Thyroid gland (tissue), 4 donors: ENCODE data around the gene CPVL. TPM values are rescaled to one million over a fixed set of nuclear protein-coding genes. Genes with fewer than 3 reads are reported as not detected.

Source experiments
- DNase-seq, 2 donors: peaks; one replicate each; pipeline ENCODE4 v3.0.0-alpha.2; 2019
- H3K27ac ChIP-seq, 3 donors: fragments of 200-600 bp; sonication (generic); 1 replicate in 2 of 3; 2 replicates in 1 of 3; pipeline ENCODE4 v1.5.1; 2016 to 2019; ENCODE audit warnings: mild to moderate bottlenecking in 1 of 3, moderate library complexity in 1 of 3
- H3K27me3 ChIP-seq: fragments of 200-600 bp; sonication (generic); one replicate; pipeline ENCODE4 v1.5.1; 2019
- H3K36me3 ChIP-seq, 2 donors: fragments of 200-600 bp; sonication (generic); one replicate each; pipeline ENCODE4 v1.5.1; 2016 to 2019
- H3K4me1 ChIP-seq, 2 donors: fragments of 200-600 bp; sonication (generic); one replicate each; pipeline ENCODE4 v1.5.1; 2017 to 2019
- H3K4me3 ChIP-seq, 3 donors: fragments of 200-600 bp; sonication (generic); replicated peaks in 1 of 3; 1 replicate in 2 of 3; 2 replicates in 1 of 3; pipeline ENCODE4 v1.5.1; 2016; ENCODE audit warnings: mild to moderate bottlenecking in 1 of 3
- H3K9me3 ChIP-seq: fragments of 200-600 bp; sonication (generic); one replicate; pipeline ENCODE4 v1.5.1; 2017
- CTCF ChIP-seq, 6 experiments: fragments of 200-600 bp in 3 of 6; fragments of 450-650 bp in 3 of 6; sonication (generic) in 3 of 6; IDR thresholded peaks; one replicate each; pipeline ENCODE4 v1.5.1; 2016 to 2019; ENCODE audit warnings: antibody characterized with exemption in 6 of 6, mild to moderate bottlenecking in 2 of 6, inconsistent platforms in 1 of 6, moderate library complexity in 1 of 6
- POLR2A ChIP-seq, 2 donors: fragments of 450-650 bp; IDR thresholded peaks; one replicate each; pipeline ENCODE4 v1.6.1; 2017; ENCODE audit warnings: antibody characterized with exemption in 2 of 2, mild to moderate bottlenecking in 2 of 2, moderate library complexity in 1 of 2
- WGBS, 2 donors: methylation state at CpG; one replicate each; pipeline ENCODE4 v1.1.5; 2017; 5-methylcytosine and 5-hydroxymethylcytosine counted together
- intact Hi-C: fragments of 100-400 bp; cut with DNase I; formaldehyde crosslinking; loops from one replicate; pipeline ENCODE4 v1.15.1; 2023
- total RNA-seq, 4 donors: library from RNA; depleted of rRNA; stranded (reverse); fragments of >200 nt; gene quantifications; one replicate each; pipeline ENCODE4 v1.2.3, GENCODE V29; 2016

CPVL gene
- total RNA-seq, 4 donors from 2014 or later: 79.8 to 182 (median 111) TPM

GRCh38 chr7:29014725-29015124, 131.6 kb downstream of the CPVL start:
- no peak for DNase-seq
- intact Hi-C loops: no loop called here
- Histone ChIP-seq H3K9me3 (no peaks in the 10 kb centered on the region), H3K4me3 (no peak overlapping the region), H3K27ac (no peak overlapping the region), H3K36me3 (no peaks in the 10 kb centered on the region), H3K4me1 (no peaks in the 10 kb centered on the region), H3K27me3 (no peaks in the 10 kb centered on the region)
- TF ChIP-seq POLR2A (IDR thresholded peaks at IDR 0.05): no peak
- TF ChIP-seq CTCF (IDR thresholded peaks at IDR 0.05): no peak
- 88 to 95% methylated on average over 3 of the region's 3 CpGs for WGBS, 2 donors

GRCh38 chr7:29013931-29014330, 132.4 kb downstream of the CPVL start:
- no peak overlapping the region for H3K4me3 ChIP-seq
- H3K27ac ChIP-seq: no peak overlapping the region
- TF ChIP-seq CTCF (IDR thresholded peaks at IDR 0.05) (no peak), POLR2A (IDR thresholded peaks at IDR 0.05) (no peak)
- WGBS, 2 donors: 70 to 88% methylated on average over 3 of the region's 3 CpGs
- no peaks in the 10 kb centered on the region for H3K27me3 ChIP-seq
- intact Hi-C loops: no loop called here
- no peak for DNase-seq
- H3K4me1 ChIP-seq: no peaks in the 10 kb centered on the region
- H3K36me3 ChIP-seq: no peaks in the 10 kb centered on the region
- no peaks in the 10 kb centered on the region for H3K9me3 ChIP-seq

- Histone ChIP-seq H3K27me3 (no peaks in the 10 kb centered on the region), H3K4me3 (no peak overlapping the region), H3K4me1 (no peaks in the 10 kb centered on the region), H3K36me3 (no peaks in the 10 kb centered on the region), H3K27ac (no peak overlapping the region), H3K9me3 (no peaks in the 10 kb centered on the region)
- no peak for DNase-seq
- 75 to 95% methylated on average over 1 of the region's 1 CpG for WGBS, 2 donors
- no peak for TF ChIP-seq CTCF (IDR thresholded peaks at IDR 0.05)
- intact Hi-C loops: no loop called here
Observed at GRCh38 chr7:29013082-29013695, 133.1 kb downstream of the CPVL start.

- no peak for DNase-seq
- no peak overlapping the region for H3K4me3 ChIP-seq
- intact Hi-C loops: no loop called here
- H3K4me1 ChIP-seq: no peaks in the 10 kb centered on the region
- 53 to 61% methylated on average over 1 of the region's 1 CpG for WGBS, 2 donors
- no peaks in the 10 kb centered on the region for H3K27me3 ChIP-seq
- no peak overlapping the region for H3K27ac ChIP-seq
- H3K9me3 ChIP-seq: no peaks in the 10 kb centered on the region
- H3K36me3 ChIP-seq: no peaks in the 10 kb centered on the region
- TF ChIP-seq CTCF (IDR thresholded peaks at IDR 0.05) (no peak), POLR2A (IDR thresholded peaks at IDR 0.05) (no peak)
Observed at GRCh38 chr7:29009947-29010346, 136.4 kb downstream of the CPVL start.

- no peaks in the 10 kb centered on the region for H3K4me1 ChIP-seq
- intact Hi-C loops: no loop called here
- TF ChIP-seq CTCF (IDR thresholded peaks at IDR 0.05): no peak
- no peak for TF ChIP-seq POLR2A (IDR thresholded peaks at IDR 0.05)
- H3K4me3 ChIP-seq: no peak overlapping the region
- no peak for DNase-seq
- no peaks in the 10 kb centered on the region for H3K9me3 ChIP-seq
- 84 to 87% methylated on average over 2 of the region's 2 CpGs for WGBS, 2 donors
- H3K36me3 ChIP-seq: no peaks in the 10 kb centered on the region
- no peaks in the 10 kb centered on the region for H3K27me3 ChIP-seq
- H3K27ac ChIP-seq: no peak overlapping the region
Observed at GRCh38 chr7:29008590-29008989, 137.7 kb downstream of the CPVL start.
